ENCODE results near the gene GRK1.

GRCh38 chr13:113628291-113629270 lies 38.4 kb upstream of the GRK1 start:
- TF ChIP-seq YY1 (tag by site-specific recombination; IDR thresholded peaks at IDR 0.05) (no peak), HIC1 (tag by site-specific recombination; IDR thresholded peaks at IDR 0.05) (no peak)

Measured in HEK293 (cell line).